Measurements from ENCODE around the gene TCAIM.
"Not testable (repeated sequence)": the region's sequence is repeated elsewhere in the genome, so short reads cannot be mapped to it uniquely, and the experiment has no call there.

TCAIM gene

DNA sequence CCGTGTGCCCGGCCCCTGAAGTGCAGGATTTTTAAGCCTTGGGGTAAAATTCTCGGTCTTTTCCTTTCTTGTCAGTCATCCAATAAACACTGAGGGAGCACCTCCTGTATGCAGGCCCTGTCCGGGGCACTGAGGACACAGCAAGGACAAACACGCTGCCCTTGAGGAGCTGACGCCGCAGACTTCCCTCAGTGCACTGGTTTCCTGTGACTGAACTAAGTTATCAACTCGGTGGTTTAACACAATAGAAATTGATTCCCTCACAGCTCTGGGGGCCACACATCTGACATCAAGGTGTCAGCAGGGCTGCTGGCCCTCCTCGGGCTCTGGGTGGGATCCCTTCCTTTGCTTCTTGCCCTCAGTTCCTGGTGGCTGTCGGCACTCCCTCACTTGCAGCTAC is 73.8 kb downstream of the TCAIM start:
- no peak overlapping the region for H3K27ac ChIP-seq (ENCODE audit: low read length)
- H3K9me3 ChIP-seq (ENCODE audit: control insufficient read depth, insufficient read depth, low read length): no peaks in the 10 kb centered on the region
- H3K36me3 ChIP-seq (ENCODE audit: control insufficient read depth, insufficient read depth, low read length): no peaks in the 10 kb centered on the region
- DNase-seq (ENCODE audit: low read depth, low spot score): no peak
- no peak overlapping the region for H3K4me3 ChIP-seq (ENCODE audit: low read length)
- no peaks in the 10 kb centered on the region; the same call in 1 of the 2 replicates for H3K4me1 ChIP-seq (ENCODE audit: control insufficient read depth, insufficient read depth, low read length)
- WGBS (ENCODE audit: insufficient coverage, insufficient read length): no CpG with 5 or more reads among the region's 10 CpGs
- H3K27me3 ChIP-seq (ENCODE audit: control insufficient read depth, insufficient read depth, low read length): no peaks in the 10 kb centered on the region

- Histone ChIP-seq H3K27ac (ENCODE audit: low read length) (no peak overlapping the region), H3K4me1 (ENCODE audit: control insufficient read depth, insufficient read depth, low read length) (no peaks in the 10 kb centered on the region; the same call in 1 of the 2 replicates), H3K4me3 (ENCODE audit: low read length) (no peak overlapping the region), H3K36me3 (ENCODE audit: control insufficient read depth, insufficient read depth, low read length) (no peaks in the 10 kb centered on the region), H3K9me3 (ENCODE audit: control insufficient read depth, insufficient read depth, low read length) (no peaks in the 10 kb centered on the region), H3K27me3 (ENCODE audit: control insufficient read depth, insufficient read depth, low read length) (no peaks in the 10 kb centered on the region)
- no peak for DNase-seq (ENCODE audit: low read depth, low spot score)
- WGBS (ENCODE audit: insufficient coverage, insufficient read length): no CpG with 5 or more reads among the region's 11 CpGs
These were observed 76.0 kb downstream of the TCAIM start for GRCh38 chr3:44414517-44415090.

GRCh38 chr3:44415421-44415820 is 76.9 kb downstream of the TCAIM start:
- Histone ChIP-seq H3K36me3 (ENCODE audit: control insufficient read depth, insufficient read depth, low read length) (no peaks in the 10 kb centered on the region), H3K4me1 (ENCODE audit: control insufficient read depth, insufficient read depth, low read length) (no peaks in the 10 kb centered on the region; the same call in 1 of the 2 replicates), H3K27me3 (ENCODE audit: control insufficient read depth, insufficient read depth, low read length) (no peaks in the 10 kb centered on the region), H3K27ac (ENCODE audit: low read length) (no peak overlapping the region), H3K4me3 (ENCODE audit: low read length) (no peak overlapping the region), H3K9me3 (ENCODE audit: control insufficient read depth, insufficient read depth, low read length) (no peaks in the 10 kb centered on the region)
- WGBS (ENCODE audit: insufficient coverage, insufficient read length): no CpG with 5 or more reads among the region's 11 CpGs
- no peak for DNase-seq (ENCODE audit: low read depth, low spot score)

DNA sequence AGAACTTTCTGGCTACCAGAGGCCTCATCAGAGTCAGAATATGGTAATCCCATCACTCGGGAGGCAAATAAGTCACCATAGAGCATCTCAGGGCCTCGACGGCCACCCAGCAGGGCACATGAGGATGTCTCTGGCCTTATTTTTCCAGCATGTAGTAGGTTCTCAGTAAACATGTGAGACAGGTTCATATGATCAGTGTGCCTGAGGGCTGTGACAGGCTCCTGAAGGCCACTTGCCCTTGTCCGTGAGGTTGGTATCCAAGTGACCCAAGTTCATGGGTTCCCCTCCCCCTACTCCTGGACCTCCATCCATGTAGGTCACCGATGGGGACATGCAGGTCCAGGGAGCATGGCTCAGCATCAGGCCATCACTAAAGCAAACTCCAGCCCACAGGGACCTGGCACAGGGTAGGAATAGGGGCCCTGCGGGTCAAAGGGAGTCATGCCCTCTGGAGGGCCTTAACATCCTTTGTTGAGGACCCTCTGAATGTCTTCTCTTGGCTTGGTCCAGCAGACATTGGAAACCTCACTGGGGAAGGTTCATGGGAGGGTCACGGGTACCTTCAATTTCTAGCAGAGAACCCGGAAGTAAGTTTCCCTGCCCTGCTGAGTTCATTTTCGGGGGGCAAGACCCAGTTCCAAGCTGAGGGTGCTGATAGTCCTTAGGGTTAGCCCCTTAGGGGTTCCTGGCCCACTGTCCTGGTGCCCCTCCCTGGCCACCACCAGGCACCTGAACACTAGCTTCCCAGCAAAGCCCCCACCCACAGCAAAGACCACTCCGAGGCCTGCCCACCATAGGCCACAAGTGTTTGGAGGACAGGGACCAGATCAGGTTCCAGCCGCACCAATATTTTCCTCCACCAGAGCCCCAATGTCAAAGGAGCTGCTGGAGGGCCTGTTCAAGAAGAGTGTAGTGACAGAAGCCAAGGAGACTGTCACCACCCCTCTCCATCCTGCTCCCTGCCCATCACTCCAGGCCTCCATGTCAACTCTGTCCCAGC is 77.8 kb downstream of the TCAIM start:
- no peak for DNase-seq (ENCODE audit: low read depth, low spot score)
- H3K4me1 ChIP-seq (ENCODE audit: control insufficient read depth, insufficient read depth, low read length): no peaks in the 10 kb centered on the region; the same call in 1 of the 2 replicates
- WGBS (ENCODE audit: insufficient coverage, insufficient read length): no CpG with 5 or more reads among the region's 11 CpGs
- H3K4me3 ChIP-seq (ENCODE audit: low read length): no peak overlapping the region
- H3K27ac ChIP-seq (ENCODE audit: low read length): no peak overlapping the region
- H3K36me3 ChIP-seq (ENCODE audit: control insufficient read depth, insufficient read depth, low read length): no peaks in the 10 kb centered on the region
- no peaks in the 10 kb centered on the region for H3K9me3 ChIP-seq (ENCODE audit: control insufficient read depth, insufficient read depth, low read length)
- no peaks in the 10 kb centered on the region for H3K27me3 ChIP-seq (ENCODE audit: control insufficient read depth, insufficient read depth, low read length)

DNA sequence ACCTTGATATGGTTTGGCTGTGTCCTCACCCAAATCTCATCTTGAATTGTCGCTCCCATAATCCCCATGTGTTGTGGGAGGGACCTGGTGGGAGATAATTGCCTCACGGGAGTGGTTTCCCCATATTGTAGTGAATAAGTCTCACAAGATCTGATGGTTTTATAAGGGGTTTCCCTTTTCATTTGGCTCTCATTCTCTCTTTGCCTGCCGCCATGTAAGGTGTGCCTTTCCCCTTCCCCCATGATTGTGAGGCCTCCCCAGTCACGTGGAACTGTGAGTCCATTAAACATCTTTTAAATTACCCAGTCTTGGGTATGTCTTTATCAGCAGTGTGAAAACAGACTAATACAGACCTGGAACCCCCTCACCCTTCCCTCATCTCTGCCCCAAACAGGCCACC is 79.6 kb downstream of the TCAIM start:
- H3K27ac ChIP-seq (ENCODE audit: low read length); H3K9me3 ChIP-seq (ENCODE audit: control insufficient read depth, insufficient read depth, low read length); DNase-seq (ENCODE audit: low read depth, low spot score); H3K4me3 ChIP-seq (ENCODE audit: low read length); H3K27me3 ChIP-seq (ENCODE audit: control insufficient read depth, insufficient read depth, low read length); H3K4me1 ChIP-seq (ENCODE audit: control insufficient read depth, insufficient read depth, low read length); H3K36me3 ChIP-seq (ENCODE audit: control insufficient read depth, insufficient read depth, low read length): not testable (repeated sequence)
- no CpG with 5 or more reads among the region's 4 CpGs for WGBS (ENCODE audit: insufficient coverage, insufficient read length)

DNA sequence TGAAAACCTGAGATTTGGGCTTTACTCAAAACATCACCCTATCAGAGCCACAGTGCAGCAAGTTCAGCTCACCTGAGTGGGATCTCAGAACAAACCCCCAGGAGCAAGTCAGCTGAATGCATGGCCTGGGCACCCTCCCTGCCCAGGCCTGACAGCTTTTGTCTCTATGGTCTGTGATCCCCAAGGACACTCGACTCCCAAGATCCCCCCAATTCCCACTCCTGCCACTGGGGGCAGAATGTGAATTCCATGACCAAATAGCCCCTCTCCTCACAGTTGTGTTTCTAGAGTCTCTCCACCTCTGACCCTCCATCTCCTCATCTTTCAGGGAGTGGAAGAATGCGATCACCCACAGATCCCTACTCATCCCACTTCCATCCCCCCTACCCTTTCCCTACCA is 80.0 kb downstream of the TCAIM start:
- Histone ChIP-seq H3K4me1 (ENCODE audit: control insufficient read depth, insufficient read depth, low read length) (no peaks in the 10 kb centered on the region; the same call in 1 of the 2 replicates), H3K4me3 (ENCODE audit: low read length) (no peak overlapping the region), H3K36me3 (ENCODE audit: control insufficient read depth, insufficient read depth, low read length) (no peaks in the 10 kb centered on the region), H3K27me3 (ENCODE audit: control insufficient read depth, insufficient read depth, low read length) (no peaks in the 10 kb centered on the region), H3K27ac (ENCODE audit: low read length) (no peak overlapping the region), H3K9me3 (ENCODE audit: control insufficient read depth, insufficient read depth, low read length) (no peaks in the 10 kb centered on the region)
- no CpG with 5 or more reads among the region's 2 CpGs for WGBS (ENCODE audit: insufficient coverage, insufficient read length)
- DNase-seq (ENCODE audit: low read depth, low spot score): peak; percentile 58

DNA sequence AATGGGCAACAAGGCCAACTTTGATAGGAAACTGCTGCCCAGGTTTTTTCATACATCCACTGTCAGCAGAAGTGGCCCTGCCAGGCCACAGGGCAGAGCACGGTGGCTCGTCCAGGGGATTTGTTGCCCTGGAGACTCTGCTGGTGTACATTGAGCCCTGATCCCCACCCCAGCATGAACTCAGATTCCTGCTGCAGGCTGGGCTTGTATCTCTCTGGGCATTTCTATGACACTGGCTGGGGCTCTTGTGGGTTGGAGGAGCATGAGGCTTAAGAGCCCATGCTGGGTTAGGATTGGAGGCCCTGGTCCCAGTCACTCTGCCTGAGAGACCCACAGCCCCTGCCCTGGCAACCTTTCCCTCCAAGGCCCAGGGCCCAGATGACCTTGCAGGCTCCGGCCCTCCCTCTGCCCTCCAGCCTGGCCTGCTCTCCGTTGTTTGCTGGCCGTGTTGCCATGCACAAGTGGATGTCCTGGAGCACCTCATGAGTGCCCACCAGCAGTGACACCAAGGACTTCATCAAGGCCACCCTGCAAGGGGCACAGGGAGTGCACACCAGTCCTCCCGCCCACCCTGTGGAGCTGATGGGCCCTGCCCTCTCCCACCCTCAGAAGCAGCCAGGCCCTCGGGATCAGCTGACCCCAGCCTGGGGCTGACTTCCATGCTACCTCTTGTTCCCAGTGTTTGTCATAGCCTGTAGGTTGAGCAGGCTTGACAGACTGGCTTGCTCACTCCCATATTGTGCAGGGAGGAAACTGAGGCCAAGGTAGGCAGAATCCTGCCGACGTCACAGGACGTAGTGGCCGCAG is 80.8 kb downstream of the TCAIM start:
- H3K27ac ChIP-seq (ENCODE audit: low read length): no peak overlapping the region
- no CpG with 5 or more reads among the region's 11 CpGs for WGBS (ENCODE audit: insufficient coverage, insufficient read length)
- no peaks in the 10 kb centered on the region for H3K27me3 ChIP-seq (ENCODE audit: control insufficient read depth, insufficient read depth, low read length)
- H3K4me3 ChIP-seq (ENCODE audit: low read length): no peak overlapping the region
- H3K36me3 ChIP-seq (ENCODE audit: control insufficient read depth, insufficient read depth, low read length): no peaks in the 10 kb centered on the region
- H3K9me3 ChIP-seq (ENCODE audit: control insufficient read depth, insufficient read depth, low read length): no peaks in the 10 kb centered on the region
- H3K4me1 ChIP-seq (ENCODE audit: control insufficient read depth, insufficient read depth, low read length): no peaks in the 10 kb centered on the region; the same call in 1 of the 2 replicates
- no peak for DNase-seq (ENCODE audit: low read depth, low spot score)

GRCh38 chr3:44419923-44420650 is 81.5 kb downstream of the TCAIM start:
- Histone ChIP-seq H3K27ac (ENCODE audit: low read length) (no peak overlapping the region), H3K9me3 (ENCODE audit: control insufficient read depth, insufficient read depth, low read length) (no peaks in the 10 kb centered on the region), H3K4me3 (ENCODE audit: low read length) (no peak overlapping the region), H3K36me3 (ENCODE audit: control insufficient read depth, insufficient read depth, low read length) (no peaks in the 10 kb centered on the region), H3K4me1 (ENCODE audit: control insufficient read depth, insufficient read depth, low read length) (no peaks in the 10 kb centered on the region), H3K27me3 (ENCODE audit: control insufficient read depth, insufficient read depth, low read length) (no peaks in the 10 kb centered on the region)
- WGBS (ENCODE audit: insufficient coverage, insufficient read length): no CpG with 5 or more reads among the region's 14 CpGs
- no peak for DNase-seq (ENCODE audit: low read depth, low spot score)

GRCh38 chr3:44420676-44421075 is 82.1 kb downstream of the TCAIM start:
- Histone ChIP-seq H3K27me3 (ENCODE audit: control insufficient read depth, insufficient read depth, low read length) (no peaks in the 10 kb centered on the region), H3K4me1 (ENCODE audit: control insufficient read depth, insufficient read depth, low read length) (no peaks in the 10 kb centered on the region), H3K4me3 (ENCODE audit: low read length) (no peak overlapping the region), H3K9me3 (ENCODE audit: control insufficient read depth, insufficient read depth, low read length) (no peaks in the 10 kb centered on the region), H3K36me3 (ENCODE audit: control insufficient read depth, insufficient read depth, low read length) (no peaks in the 10 kb centered on the region), H3K27ac (ENCODE audit: low read length) (no peak overlapping the region)
- DNase-seq (ENCODE audit: low read depth, low spot score): no peak
- WGBS (ENCODE audit: insufficient coverage, insufficient read length): no CpG with 5 or more reads among the region's 1 CpG

DNA sequence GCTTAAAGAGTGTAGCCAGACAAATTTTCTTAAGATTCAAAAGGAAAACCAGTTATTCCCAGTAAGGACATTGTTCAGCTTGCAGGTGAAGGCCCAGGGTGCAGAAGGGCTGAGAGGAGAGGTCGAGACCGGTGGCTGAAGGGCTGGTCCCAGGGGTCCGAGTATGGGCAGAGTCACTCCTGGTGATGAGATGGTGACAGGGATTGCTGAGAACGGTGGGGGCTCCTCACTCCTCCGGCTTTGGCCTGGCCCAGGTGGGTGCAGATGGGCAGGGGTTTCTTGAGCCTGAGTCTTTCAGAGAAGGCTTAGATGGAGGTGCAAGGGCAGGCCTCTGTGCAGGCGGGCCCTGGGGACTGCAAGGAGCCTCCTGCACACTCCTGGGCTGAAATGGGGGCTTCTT is 82.7 kb downstream of the TCAIM start:
- no CpG with 5 or more reads among the region's 6 CpGs for WGBS (ENCODE audit: insufficient coverage, insufficient read length)
- DNase-seq (ENCODE audit: low read depth, low spot score): no peak
- Histone ChIP-seq H3K27me3 (ENCODE audit: control insufficient read depth, insufficient read depth, low read length) (no peaks in the 10 kb centered on the region), H3K4me3 (ENCODE audit: low read length) (no peak overlapping the region), H3K9me3 (ENCODE audit: control insufficient read depth, insufficient read depth, low read length) (no peaks in the 10 kb centered on the region), H3K36me3 (ENCODE audit: control insufficient read depth, insufficient read depth, low read length) (no peaks in the 10 kb centered on the region), H3K4me1 (ENCODE audit: control insufficient read depth, insufficient read depth, low read length) (no peaks in the 10 kb centered on the region), H3K27ac (ENCODE audit: low read length) (no peak overlapping the region)
